BLaER1 treated with 17β-estradiol and CSF1 and Interleukin-3, amounts not matched to agents 10 nM and 100 nM (cell line): ENCODE results near the gene IREB2.
"Not testable (repeated sequence)": the region's sequence is repeated elsewhere in the genome, so short reads cannot be mapped to it uniquely, and the experiment has no call there.

ENCODE experiments used
- H3K27ac ChIP-seq, 11 experiments: shearing (Covaris generic); formaldehyde crosslinking; 2 replicates each; pipeline ENCODE4 v1.8.1; 2022
- H3K27me3 ChIP-seq, 11 experiments: shearing (Covaris generic); formaldehyde crosslinking; 2 replicates each; pipeline ENCODE4 v1.8.1; 2022
- H3K36me3 ChIP-seq, 11 experiments: shearing (Covaris generic); formaldehyde crosslinking; 2 replicates each; pipeline ENCODE4 v1.8.1; 2022
- H3K4me1 ChIP-seq, 10 experiments: shearing (Covaris generic); formaldehyde crosslinking; 2 replicates each; pipeline ENCODE4 v1.8.1; 2022
- H3K4me2 ChIP-seq, 11 experiments: shearing (Covaris generic); formaldehyde crosslinking; 2 replicates each; pipeline ENCODE4 v1.8.1; 2022
- H3K4me3 ChIP-seq, 10 experiments: shearing (Covaris generic); formaldehyde crosslinking; 2 replicates each; pipeline ENCODE4 v1.8.1; 2022
- H3K9ac ChIP-seq, 11 experiments: shearing (Covaris generic); formaldehyde crosslinking; 2 replicates each; pipeline ENCODE4 v1.8.1; 2022
- H3K9me3 ChIP-seq, 11 experiments: shearing (Covaris generic); formaldehyde crosslinking; replicated peaks in 1 of 11; 2 replicates each; pipeline ENCODE4 v1.8.1; 2022
- H4K20me1 ChIP-seq, 11 experiments: shearing (Covaris generic); formaldehyde crosslinking; 2 replicates each; pipeline ENCODE4 v1.8.1; 2022
- Cebpa-rat ChIP-seq, 11 experiments: shearing (Covaris generic); IDR thresholded peaks; 2 replicates each; pipeline ENCODE4 v1.8.1; 2022

The IREB2 gene

GRCh38 chr15:78508272-78508671 lies 70.3 kb downstream of the IREB2 start:
- H3K4me1 ChIP-seq: peaks cover 0 to 15% (median 9%) of the 10 kb centered on the region in 10 experiments; a peak in 16 of 20 replicates
- peak overlapping the region; percentile 65 to 84 (median 74) for H3K4me3 ChIP-seq
- H3K36me3 ChIP-seq: no peaks in the 10 kb centered on the region
- peak overlapping the region in 7 of 11 experiments; percentile 65 to 76 (median 71); a peak in 9 of 22 replicates for H3K9ac ChIP-seq
- H3K27ac ChIP-seq: no peak overlapping the region
- peaks cover 0 to 11% (median 0%) of the 10 kb centered on the region in 11 experiments; a peak in 1 of 22 replicates for H4K20me1 ChIP-seq
- H3K27me3 ChIP-seq: peaks cover 10 to 25% (median 18%) of the 10 kb centered on the region in 11 experiments; a peak in 19 of 22 replicates
- no peaks in the 10 kb centered on the region for H3K9me3 ChIP-seq
- TF ChIP-seq Cebpa-rat (IDR thresholded peaks at IDR 0.05): no peak
- H3K4me2 ChIP-seq: peak overlapping the region; percentile 91 to 100 (median 97)

- H3K9me3 ChIP-seq: no peaks in the 10 kb centered on the region
- no peak overlapping the region for H3K4me3 ChIP-seq
- H3K4me1 ChIP-seq: peaks cover 0 to 15% (median 9%) of the 10 kb centered on the region in 10 experiments; a peak in 16 of 20 replicates
- no peak overlapping the region for H3K27ac ChIP-seq
- peaks cover 0 to 11% (median 0%) of the 10 kb centered on the region in 11 experiments; a peak in 1 of 22 replicates for H4K20me1 ChIP-seq
- H3K9ac ChIP-seq: no peak overlapping the region
- no peak for TF ChIP-seq Cebpa-rat (IDR thresholded peaks at IDR 0.05)
- no peaks in the 10 kb centered on the region for H3K36me3 ChIP-seq
- peaks cover 10 to 25% (median 18%) of the 10 kb centered on the region in 11 experiments; a peak in 19 of 22 replicates for H3K27me3 ChIP-seq
- H3K4me2 ChIP-seq: no peak overlapping the region
These were observed 71.8 kb downstream of the IREB2 start for GRCh38 chr15:78509726-78510312.

- not testable (repeated sequence) for H3K4me2 ChIP-seq, H3K36me3 ChIP-seq, H3K4me3 ChIP-seq, H3K27ac ChIP-seq, H3K27me3 ChIP-seq, H4K20me1 ChIP-seq, H3K9ac ChIP-seq, H3K4me1 ChIP-seq
- H3K9me3 ChIP-seq: peaks cover 14 to 20% (median 19%) of the 10 kb centered on the region in 11 experiments
These were observed 82.0 kb downstream of the IREB2 start for GRCh38 chr15:78520035-78520434.

GRCh38 chr15:78524230-78524629 lies 86.2 kb downstream of the IREB2 start:
- Histone ChIP-seq H3K4me3 (no peak overlapping the region), H4K20me1 (no peaks in the 10 kb centered on the region), H3K9ac (no peak overlapping the region), H3K36me3 (peaks cover 0 to 5% (median 0%) of the 10 kb centered on the region in 11 experiments; a peak in 2 of 22 replicates), H3K9me3 (peaks cover 14 to 20% (median 19%) of the 10 kb centered on the region in 11 experiments), H3K27me3 (no peaks in the 10 kb centered on the region), H3K4me2 (no peak overlapping the region), H3K27ac (no peak overlapping the region), H3K4me1 (no peaks in the 10 kb centered on the region)
- no peak for TF ChIP-seq Cebpa-rat (IDR thresholded peaks at IDR 0.05)

- peaks cover 0 to 5% (median 0%) of the 10 kb centered on the region in 11 experiments; a peak in 2 of 22 replicates for H3K36me3 ChIP-seq
- H4K20me1 ChIP-seq: no peaks in the 10 kb centered on the region
- H3K4me1 ChIP-seq: no peaks in the 10 kb centered on the region
- no peak overlapping the region for H3K4me2 ChIP-seq
- H3K4me3 ChIP-seq: no peak overlapping the region
- no peak overlapping the region for H3K9ac ChIP-seq
- H3K27ac ChIP-seq: no peak overlapping the region
- H3K9me3 ChIP-seq: peaks cover 14 to 20% (median 19%) of the 10 kb centered on the region in 11 experiments
- H3K27me3 ChIP-seq: no peaks in the 10 kb centered on the region
- TF ChIP-seq Cebpa-rat (IDR thresholded peaks at IDR 0.05): no peak
These were observed 89.3 kb downstream of the IREB2 start for GRCh38 chr15:78527325-78527724.

GRCh38 chr15:78533331-78533730 lies 95.3 kb downstream of the IREB2 start:
- no peak overlapping the region for H3K9ac ChIP-seq
- TF ChIP-seq Cebpa-rat (IDR thresholded peaks at IDR 0.05): no peak
- no peaks in the 10 kb centered on the region for H3K27me3 ChIP-seq
- peaks cover 0 to 11% (median 0%) of the 10 kb centered on the region in 10 experiments; a peak in 4 of 20 replicates for H3K4me1 ChIP-seq
- H3K9me3 ChIP-seq: no peaks in the 10 kb centered on the region
- H3K27ac ChIP-seq: no peak overlapping the region
- no peak overlapping the region for H3K4me2 ChIP-seq
- no peaks in the 10 kb centered on the region for H4K20me1 ChIP-seq
- H3K4me3 ChIP-seq: no peak overlapping the region
- no peaks in the 10 kb centered on the region for H3K36me3 ChIP-seq

- H3K4me1 ChIP-seq: peaks cover 0 to 11% (median 5%) of the 10 kb centered on the region in 10 experiments; a peak in 6 of 20 replicates
- H3K36me3 ChIP-seq: no peaks in the 10 kb centered on the region
- H3K27me3 ChIP-seq: no peaks in the 10 kb centered on the region
- no peaks in the 10 kb centered on the region for H3K9me3 ChIP-seq
- no peak overlapping the region for H3K4me3 ChIP-seq
- no peak for TF ChIP-seq Cebpa-rat (IDR thresholded peaks at IDR 0.05)
- no peak overlapping the region for H3K27ac ChIP-seq
- peaks cover 0 to 5% (median 3%) of the 10 kb centered on the region in 11 experiments; a peak in 8 of 22 replicates for H4K20me1 ChIP-seq
- H3K4me2 ChIP-seq: peak overlapping the region in 1 of 11 experiments; percentile 28; a peak in 1 of 22 replicates
- no peak overlapping the region for H3K9ac ChIP-seq
These were observed 98.1 kb downstream of the IREB2 start for GRCh38 chr15:78536134-78536533.

GRCh38 chr15:78537266-78537905 lies 99.4 kb downstream of the IREB2 start:
- no peak overlapping the region for H3K9ac ChIP-seq
- H3K27me3 ChIP-seq: no peaks in the 10 kb centered on the region

GRCh38 chr15:78538358-78538757 lies 100.3 kb downstream of the IREB2 start:
- Histone ChIP-seq H3K36me3 (peaks cover 15 to 19% (median 16%) of the 10 kb centered on the region in 11 experiments), H4K20me1 (peaks cover 5 to 27% (median 19%) of the 10 kb centered on the region in 11 experiments; a peak in 17 of 22 replicates), H3K9ac (no peak overlapping the region), H3K9me3 (no peaks in the 10 kb centered on the region), H3K4me1 (peaks cover 16 to 29% (median 24%) of the 10 kb centered on the region in 10 experiments; a peak in 19 of 20 replicates), H3K27me3 (no peaks in the 10 kb centered on the region), H3K4me3 (no peak overlapping the region), H3K27ac (no peak overlapping the region), H3K4me2 (no peak overlapping the region)
- TF ChIP-seq Cebpa-rat (IDR thresholded peaks at IDR 0.05): no peak

More at GRCh38 chr15:78537266-78537905, 99.4 kb downstream of the IREB2 start:
- Histone ChIP-seq H3K4me2 (no peak overlapping the region), H4K20me1 (peaks cover 2 to 17% (median 9%) of the 10 kb centered on the region in 11 experiments; a peak in 13 of 22 replicates), H3K27ac (no peak overlapping the region), H3K36me3 (peaks cover 5 to 9% (median 6%) of the 10 kb centered on the region in 11 experiments), H3K4me3 (no peak overlapping the region), H3K4me1 (peaks cover 8 to 20% (median 14%) of the 10 kb centered on the region in 10 experiments; a peak in 19 of 20 replicates), H3K9me3 (no peaks in the 10 kb centered on the region)
- TF ChIP-seq Cebpa-rat (IDR thresholded peaks at IDR 0.05): no peak

- H3K27ac ChIP-seq: peak overlapping the region; percentile 89 to 98 (median 94)
- peak overlapping the region; percentile 74 to 90 (median 83) for H3K4me3 ChIP-seq
- peak overlapping the region; percentile 91 to 97 (median 94) for H3K9ac ChIP-seq
These were observed 101.6 kb downstream of the IREB2 start for GRCh38 chr15:78539464-78540140.

More at GRCh38 chr15:78539464-78540140, 101.6 kb downstream of the IREB2 start:
- Histone ChIP-seq H3K4me2 (peak overlapping the region; percentile 75 to 96 (median 93)), H3K4me1 (peaks cover 16 to 32% (median 25%) of the 10 kb centered on the region in 10 experiments; a peak in 19 of 20 replicates), H4K20me1 (peaks cover 5 to 34% (median 30%) of the 10 kb centered on the region in 11 experiments; a peak in 17 of 22 replicates), H3K36me3 (peaks cover 27 to 31% (median 28%) of the 10 kb centered on the region in 11 experiments)
- H3K27me3 ChIP-seq, H3K9me3 ChIP-seq: not testable (repeated sequence)
